IMR-90 (cell line): ENCODE measurements around the gene SCAMP2. TPM values are rescaled to one million over a fixed set of nuclear protein-coding genes. Genes with fewer than 3 reads are reported as not detected.

Experiments
- ATAC-seq: fragments of 200-7000 bp; cut with Tn5 transposase; 2 replicates; pipeline ENCODE4 v1.9.1; 2020; ENCODE audit warnings: low read depth, mild to moderate bottlenecking, moderate library complexity
- BruUV-seq: library from RNA; stranded (reverse); fragments of 400-500 nt; replicated peaks from 2 replicates; lab custom pipeline; 2021; lab: Mats Ljungman, UMichigan
- CTCF ChIA-PET: fragments of 300-600 bp; formaldehyde crosslinking; extraction: SDS; loops from one replicate; lab custom pipeline; 2021; ENCODE audit warnings: antibody characterized with exemption; lab: Yijun Ruan, JAX
- POLR2A ChIA-PET: fragments of 300-600 bp; sonication (Branson Sonifier 250); formaldehyde crosslinking; loops from one replicate; lab custom pipeline; 2022; ENCODE audit warnings: antibody characterized with exemption; ENCODE audit not compliant: unreplicated experiment; lab: Charles Lee
- DNase-seq: peaks from one replicate; pipeline ENCODE4 v3.0.0; 2013
- H2AFZ ChIP-seq: replicated peaks from 2 replicates; pipeline ENCODE3; 2013; ENCODE audit warnings: low read length, mild to moderate bottlenecking; ENCODE audit not compliant: poor library complexity
- H2AK5ac ChIP-seq: 2 replicates; pipeline ENCODE4 v1.6.1; 2013; ENCODE audit warnings: low read depth, low read length, inconsistent platforms
- H2AK9ac ChIP-seq: replicated peaks from 2 replicates; pipeline ENCODE3; 2013; ENCODE audit warnings: mild to moderate bottlenecking, low read depth, low read length, moderate library complexity; ENCODE audit not compliant: poor library complexity
- H2BK120ac ChIP-seq: 2 replicates; pipeline ENCODE4 v1.6.1; 2013; ENCODE audit warnings: low read depth, low read length, inconsistent platforms
- H2BK15ac ChIP-seq: 3 replicates; pipeline ENCODE4 v1.6.1; 2013; ENCODE audit warnings: low read depth, low read length, inconsistent platforms
- H2BK20ac ChIP-seq: 2 replicates; pipeline ENCODE4 v1.6.1; 2013; ENCODE audit warnings: low read depth, mild to moderate bottlenecking, inconsistent platforms, low read length, moderate library complexity
- H2BK5ac ChIP-seq: 2 replicates; pipeline ENCODE4 v1.6.1; 2013; ENCODE audit warnings: mild to moderate bottlenecking, low read depth, low read length, inconsistent platforms; ENCODE audit not compliant: poor library complexity, severe bottlenecking
- H3K14ac ChIP-seq: replicated peaks from 2 replicates; pipeline ENCODE4 v1.6.1; 2013; ENCODE audit warnings: low read depth, low read length, inconsistent platforms
- H3K18ac ChIP-seq: 2 replicates; pipeline ENCODE4 v1.6.1; 2013; ENCODE audit warnings: low read depth, low read length, control low read depth
- H3K23ac ChIP-seq: 2 replicates; pipeline ENCODE4 v1.6.1; 2013; ENCODE audit warnings: low read depth, low read length, inconsistent platforms
- H3K27ac ChIP-seq: 2 replicates; pipeline ENCODE4 v1.5.1; 2013; ENCODE audit warnings: mild to moderate bottlenecking, control low read depth, low read length; ENCODE audit not compliant: insufficient read depth
- H3K27me3 ChIP-seq: 2 replicates; pipeline ENCODE4 v1.6.1; 2013; ENCODE audit warnings: low read length; ENCODE audit not compliant: control insufficient read depth, insufficient read depth
- H3K36me3 ChIP-seq: 2 replicates; pipeline ENCODE4 v1.6.1; 2013; ENCODE audit warnings: low read length, mixed read lengths; ENCODE audit not compliant: control insufficient read depth, insufficient read depth
- H3K4ac ChIP-seq: 2 replicates; pipeline ENCODE4 v1.6.1; 2013; ENCODE audit warnings: low read depth, low read length, inconsistent platforms
- H3K4me1 ChIP-seq: 2 replicates; pipeline ENCODE4 v1.6.1; 2013; ENCODE audit warnings: low read length, mixed read lengths; ENCODE audit not compliant: control insufficient read depth, insufficient read depth
- H3K4me2 ChIP-seq: 2 replicates; pipeline ENCODE4 v1.6.1; 2013; ENCODE audit warnings: low read depth, mild to moderate bottlenecking, control low read depth, low read length, moderate library complexity
- H3K4me3 ChIP-seq: 2 replicates; pipeline ENCODE4 v1.5.1; 2013; ENCODE audit warnings: low read depth, mild to moderate bottlenecking, control low read depth, low read length, moderate library complexity; ENCODE audit not compliant: insufficient read depth
- H3K56ac ChIP-seq: 2 replicates; pipeline ENCODE4 v1.6.1; 2013; ENCODE audit warnings: low read length, inconsistent platforms; ENCODE audit not compliant: insufficient read depth; ENCODE audit errors: extremely low read depth
- H3K79me1 ChIP-seq, 2 experiments: 2 replicates each; pipeline ENCODE4 v1.6.1; 2013; ENCODE audit warnings: low read length in 2 of 2, inconsistent platforms in 1 of 2, low read depth in 1 of 2
- H3K9ac ChIP-seq: 2 replicates; pipeline ENCODE4 v1.6.1; 2013; ENCODE audit warnings: low read depth, low read length, control low read depth
- H3K9me1 ChIP-seq: 2 replicates; pipeline ENCODE4 v1.6.1; 2013; ENCODE audit warnings: low read length, inconsistent platforms; ENCODE audit not compliant: insufficient read depth
- H3K9me3 ChIP-seq: 2 replicates; pipeline ENCODE4 v1.6.1; 2013; ENCODE audit warnings: low read length; ENCODE audit not compliant: control insufficient read depth, insufficient read depth
- H4K20me1 ChIP-seq: 2 replicates; pipeline ENCODE4 v1.6.1; 2013; ENCODE audit warnings: low read length, inconsistent platforms; ENCODE audit not compliant: insufficient read depth
- H4K5ac ChIP-seq: 2 replicates; pipeline ENCODE4 v1.6.1; 2013; ENCODE audit warnings: mild to moderate bottlenecking, low read depth, low read length, control low read depth
- H4K8ac ChIP-seq, 2 experiments: 2 replicates each; pipeline ENCODE4 v1.6.1; 2013; ENCODE audit warnings: low read depth in 2 of 2, low read length in 2 of 2, control low read depth in 1 of 2, inconsistent platforms in 1 of 2
- H4K91ac ChIP-seq: 2 replicates; pipeline ENCODE4 v1.6.1; 2013; ENCODE audit warnings: low read depth, low read length, inconsistent platforms; ENCODE audit not compliant: insufficient read depth
- CEBPB ChIP-seq: IDR thresholded peaks from 2 replicates; pipeline ENCODE4 v1.6.1; 2012; ENCODE audit warnings: low read depth, low read length, improper control_type of control experiment
- CHD1 ChIP-seq: IDR thresholded peaks from 2 replicates; pipeline ENCODE4 v1.6.1; 2012; ENCODE audit warnings: low read depth, low read length, improper control_type of control experiment
- ELK1 ChIP-seq: fragments of 150-350 bp; IDR thresholded peaks from 2 replicates; pipeline ENCODE4 v1.6.1; 2016; ENCODE audit warnings: low read depth, mild to moderate bottlenecking, low read length, moderate library complexity, borderline replicate concordance
- FOS ChIP-seq: fragments of 150-350 bp; IDR thresholded peaks from 2 replicates; pipeline ENCODE4 v1.6.1; 2016; ENCODE audit warnings: low read depth, low read length
- NFE2L2 ChIP-seq: fragments of 150-350 bp; IDR thresholded peaks from 2 replicates; pipeline ENCODE4 v1.6.1; 2016; ENCODE audit warnings: low read depth, mild to moderate bottlenecking, low read length
- POLR2A ChIP-seq: IDR thresholded peaks from 2 replicates; pipeline ENCODE4 v1.6.1; 2012; ENCODE audit warnings: mild to moderate bottlenecking, low read depth, low read length
- RFX5 ChIP-seq: IDR thresholded peaks from 2 replicates; pipeline ENCODE4 v1.8.0; 2012; ENCODE audit warnings: low read depth, mild to moderate bottlenecking, low read length, moderate library complexity
- USF2 ChIP-seq: fragments of 150-350 bp; IDR thresholded peaks from 2 replicates; pipeline ENCODE4 v1.6.1; 2017; ENCODE audit warnings: mild to moderate bottlenecking, antibody characterized with exemption, low read length, low read depth
- WGBS, 2 experiments: methylation state at CpG; one replicate each; pipeline versions ENCODE4 v1.1.5 to v1.1.7; 2013; ENCODE audit warnings: missing lambda C conversion rate in 2 of 2; ENCODE audit not compliant: insufficient read length in 1 of 2; ENCODE audit errors: extremely low coverage in 2 of 2; 5-methylcytosine and 5-hydroxymethylcytosine counted together
- dilution Hi-C: fragments of 300-500 bp; cut with HindIII; formaldehyde crosslinking; loops from one replicate; pipeline ENCODE4 v1.14.3; 2018; ENCODE audit warnings: low sequenced_read_pairs; ENCODE audit not compliant: unreplicated experiment
- in situ Hi-C: fragments of 300-500 bp; cut with MboI; formaldehyde crosslinking; loops from 3 replicates; pipeline ENCODE4 v1.14.3; 2019; ENCODE audit warnings: low sequenced_read_pairs, inconsistent platforms, mixed read lengths
- intact Hi-C: fragments of 100-400 bp; cut with micrococcal nuclease; formaldehyde crosslinking; loops from 2 replicates; pipeline ENCODE4 v1.10.0; 2022
- polyA plus RNA-seq, 3 experiments: library from polyadenylated mRNA; depleted of rRNA; stranded (reverse); fragments of >200 nt; gene quantifications; 2 replicates each; pipeline ENCODE4 v1.2.3, GENCODE V29; 2012; ENCODE audit warnings: low replicate concordance in 1 of 3
- total RNA-seq: library from RNA; depleted of rRNA; stranded (reverse); fragments of >200 nt; gene quantifications from 2 replicates; pipeline ENCODE4 v1.2.3, GENCODE V29; 2012

The SCAMP2 gene
- total and polyA plus RNA-seq, 2 of the 4 experiments (the other 2 are of a cell fraction): 25.8 to 111 TPM

GRCh38 chr15:74839526-74840395, 33.4 kb downstream of the SCAMP2 start:
- H2AK5ac ChIP-seq: no peak overlapping the region
- no peak overlapping the region for H3K14ac ChIP-seq
- BruUV-seq: no TSS peak
- intact Hi-C loops (loop anchor here (5.0 kb wide), 2 partner anchors 53 to 68 kb away; partner anchors contain the start of genes FAM219B and MPI), dilution Hi-C loops (no loop called here), in situ Hi-C loops (no loop called here)
- no peak overlapping the region for H4K5ac ChIP-seq
- DNase-seq (no peak), ATAC-seq (no peak)
- no peak overlapping the region for H2BK20ac ChIP-seq
- H2BK15ac ChIP-seq: no peak overlapping the region
- H3K36me3 ChIP-seq: peaks cover 4% of the 10 kb centered on the region; the same call in 1 of the 2 replicates
- H3K23ac ChIP-seq: no peak overlapping the region
- H4K91ac ChIP-seq: no peak overlapping the region
- H2BK120ac ChIP-seq: no peak overlapping the region
- H3K4me1 ChIP-seq: peaks cover 4% of the 10 kb centered on the region; the same call in 1 of the 2 replicates
- TF ChIP-seq POLR2A (no peak), CEBPB (no peak), RFX5 (no peak), CHD1 (no peak), FOS (no peak), USF2 (no peak), ELK1 (no peak), NFE2L2 (no peak)
- H3K9ac ChIP-seq: no peak overlapping the region
- 0 out of 2 replicates have a peak, but pooled peaks cover 3% of the 10 kb centered on the region for H3K9me1 ChIP-seq
- H3K9me3 ChIP-seq: no peaks in the 10 kb centered on the region
- no peak overlapping the region for H2AFZ ChIP-seq
- no peak overlapping the region for H3K4ac ChIP-seq
- ChIA-PET POLR2A (no interaction called here), CTCF (interaction anchor here (0.6 kb wide), 1 partner anchor 44 kb away, joined by 3 read pairs; no protein-coding TSS in a partner anchor)
- peaks cover 0 to 17% of the 10 kb centered on the region in 2 experiments; a peak in 1 of 4 replicates for H3K79me1 ChIP-seq
- 87% methylated on average over 6 of the region's 31 CpGs; no CpG with 5 or more reads in 1 of the 2 experiments for WGBS, 2 experiments
- no peaks in the 10 kb centered on the region for H4K20me1 ChIP-seq
- H3K4me3 ChIP-seq: no peak overlapping the region
- no peak overlapping the region for H4K8ac ChIP-seq
- no peak overlapping the region for H2AK9ac ChIP-seq
- no peak overlapping the region for H3K27ac ChIP-seq
- no peak overlapping the region for H2BK5ac ChIP-seq
- H3K56ac ChIP-seq: no peak overlapping the region
- no peak overlapping the region for H3K18ac ChIP-seq
- no peak overlapping the region for H3K4me2 ChIP-seq
- no peaks in the 10 kb centered on the region for H3K27me3 ChIP-seq
